ENCODE results near the gene LRRC27.

LRRC27 gene

DNA sequence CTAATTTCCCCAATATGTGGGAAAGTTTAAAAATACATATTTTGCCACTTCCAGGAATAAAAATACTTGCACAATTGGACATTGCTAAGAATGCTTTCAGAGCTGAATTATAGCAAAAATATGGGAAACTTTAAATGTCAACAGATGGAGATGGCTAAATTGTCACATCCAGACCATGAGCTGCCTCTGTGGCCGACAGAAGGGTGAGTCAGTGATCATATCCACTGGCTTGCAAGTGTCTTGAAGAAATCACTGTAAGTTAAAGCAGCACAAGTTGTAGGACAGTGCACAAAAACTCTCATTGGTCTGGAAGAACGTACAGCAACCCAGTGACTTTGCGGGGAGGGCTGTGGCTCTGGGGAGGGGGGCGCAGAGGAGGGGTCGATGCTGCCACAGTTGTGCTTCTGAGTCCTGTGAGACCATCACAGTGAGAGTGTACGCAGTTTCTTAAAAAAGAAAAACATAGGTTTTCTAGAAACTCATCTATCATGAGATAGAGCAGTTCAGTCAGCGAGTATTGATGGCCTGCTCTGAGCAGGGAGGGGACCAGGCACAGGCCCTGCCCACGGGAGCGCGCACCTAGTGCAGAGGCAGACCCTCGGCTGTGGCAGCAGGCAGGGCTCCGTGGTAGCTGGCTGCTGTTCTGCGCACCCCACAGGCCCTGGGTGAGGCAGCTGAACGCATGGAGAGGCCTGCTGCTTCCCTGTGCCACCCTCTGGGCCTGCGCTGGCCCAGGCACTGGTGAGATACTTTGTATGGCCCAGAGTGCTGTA lies 25.5 kb downstream of the LRRC27 start:
- no peak for DNase-seq (ENCODE audit: low read depth in 2 of 2)

DNA sequence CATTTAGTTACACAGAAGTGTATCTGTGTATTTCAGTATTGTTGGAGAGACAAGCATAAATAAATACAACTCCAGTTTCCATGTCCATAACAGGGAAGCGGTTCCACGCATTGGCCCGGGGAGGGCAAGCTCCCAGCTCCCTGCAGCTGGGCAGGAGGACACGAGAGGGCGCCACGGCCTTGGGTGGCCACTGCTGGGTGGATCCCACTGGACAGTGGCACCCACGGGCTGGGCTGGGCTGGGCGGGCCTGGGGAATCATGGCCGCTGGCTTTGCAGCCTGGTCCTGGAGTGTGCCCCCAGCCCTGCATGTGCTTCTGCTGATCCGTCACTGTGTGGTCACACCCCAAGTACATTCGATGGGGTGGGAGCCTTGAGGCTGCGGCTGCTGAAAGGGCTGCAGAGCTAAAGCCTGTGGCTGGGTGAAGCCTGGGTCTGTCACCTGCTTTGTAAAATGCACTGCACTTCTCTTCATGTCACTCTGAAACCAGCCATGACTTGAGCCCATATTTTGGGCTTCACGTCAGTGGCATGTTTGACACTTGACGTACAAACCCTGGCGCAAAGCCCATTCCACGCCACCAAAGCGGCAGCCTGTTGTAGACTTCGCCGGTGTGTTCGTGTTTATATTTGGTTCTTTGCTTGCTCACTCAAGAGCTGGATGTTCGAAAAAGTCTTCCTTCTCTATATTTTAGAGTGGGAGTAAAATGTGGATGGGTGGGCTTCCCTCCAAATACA lies 27.5 kb downstream of the LRRC27 start:
- DNase-seq (ENCODE audit: low read depth in 2 of 2): no peak

DNA sequence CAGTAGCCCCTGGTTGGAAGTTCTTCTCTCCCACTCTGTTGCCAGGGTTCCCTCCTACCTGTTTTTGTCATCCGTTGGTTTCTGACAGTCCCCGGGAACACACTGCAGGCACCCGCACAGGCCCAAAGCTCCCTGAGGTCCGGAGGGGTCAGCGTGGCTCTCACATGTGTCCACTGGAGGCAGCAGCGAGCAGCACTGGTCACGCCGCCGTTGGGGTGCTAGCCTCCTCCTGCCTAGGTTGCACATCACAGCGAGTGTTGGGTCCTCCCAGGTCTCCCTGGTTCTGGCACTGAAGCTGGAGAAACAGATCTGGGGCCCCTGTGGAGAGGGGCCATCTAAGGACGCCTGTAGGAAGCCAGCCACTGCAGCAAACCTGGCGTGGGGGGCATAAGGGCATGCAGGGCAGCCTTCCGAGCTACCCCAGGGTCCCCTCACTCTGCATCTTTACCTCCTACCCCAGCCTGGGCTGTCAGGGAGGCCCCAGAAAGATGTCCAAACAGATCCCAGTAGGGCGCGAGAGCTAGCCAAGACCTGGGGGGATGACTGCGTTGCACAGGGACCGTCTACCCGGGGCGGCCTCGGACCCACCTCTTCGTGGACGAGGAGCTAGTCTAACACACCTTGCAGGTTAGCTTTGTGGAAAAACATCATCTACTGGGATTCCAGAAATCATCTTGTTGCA lies 28.9 kb downstream of the LRRC27 start:
- peak in 1 of 2 donors; percentile 50 for DNase-seq (ENCODE audit: low read depth in 2 of 2)

DNA sequence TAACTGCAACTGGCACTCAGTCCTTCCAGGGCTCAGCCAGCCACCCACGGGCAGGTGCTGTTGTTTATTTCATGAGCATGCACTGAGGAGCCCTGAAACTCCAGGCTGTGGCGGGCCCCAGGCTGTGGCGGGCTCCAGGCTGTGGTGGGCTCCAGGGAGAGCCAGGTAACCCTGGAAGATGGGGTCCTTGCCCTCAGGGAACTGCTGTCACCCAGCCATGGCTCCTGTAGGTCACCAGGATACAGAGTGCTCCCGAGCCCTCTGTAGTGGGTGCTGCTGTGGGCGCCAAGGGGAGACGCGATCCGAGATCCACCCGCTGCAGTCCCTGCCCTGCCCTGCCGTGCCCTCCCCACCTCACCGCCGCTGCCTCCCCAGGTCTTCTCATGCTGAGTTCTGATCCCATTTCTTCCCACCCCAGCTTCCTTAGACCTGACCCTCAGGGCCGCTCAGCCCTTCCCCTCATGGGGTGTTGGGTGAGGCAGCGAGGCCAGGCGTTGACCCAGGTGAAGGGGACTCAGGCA lies 29.6 kb downstream of the LRRC27 start:
- DNase-seq (ENCODE audit: low read depth in 2 of 2): no peak

DNA sequence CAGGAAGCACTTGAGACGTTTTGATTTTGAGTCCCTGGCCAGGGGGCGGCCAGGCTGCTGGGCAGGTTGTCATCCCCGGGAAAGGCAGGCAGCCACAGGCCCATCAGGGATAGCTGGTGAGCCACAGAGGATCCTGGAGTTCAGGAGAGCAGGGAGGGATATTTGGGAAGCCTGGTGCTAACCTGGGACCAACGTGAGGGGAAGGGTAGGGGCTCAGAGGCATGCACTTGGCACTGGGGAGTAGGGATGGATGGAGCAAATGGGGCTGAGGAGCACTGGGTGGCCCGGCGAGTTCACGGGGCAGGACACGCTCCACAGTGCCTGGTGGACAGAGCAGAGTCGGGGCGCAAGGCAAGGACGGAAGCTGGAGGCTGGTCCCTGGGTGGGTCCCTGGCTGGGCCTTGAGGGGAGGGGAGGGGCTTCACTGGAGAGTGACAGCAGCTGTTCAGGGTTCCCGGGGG lies 30.2 kb downstream of the LRRC27 start:
- DNase-seq (ENCODE audit: low read depth in 2 of 2): no peak

DNA sequence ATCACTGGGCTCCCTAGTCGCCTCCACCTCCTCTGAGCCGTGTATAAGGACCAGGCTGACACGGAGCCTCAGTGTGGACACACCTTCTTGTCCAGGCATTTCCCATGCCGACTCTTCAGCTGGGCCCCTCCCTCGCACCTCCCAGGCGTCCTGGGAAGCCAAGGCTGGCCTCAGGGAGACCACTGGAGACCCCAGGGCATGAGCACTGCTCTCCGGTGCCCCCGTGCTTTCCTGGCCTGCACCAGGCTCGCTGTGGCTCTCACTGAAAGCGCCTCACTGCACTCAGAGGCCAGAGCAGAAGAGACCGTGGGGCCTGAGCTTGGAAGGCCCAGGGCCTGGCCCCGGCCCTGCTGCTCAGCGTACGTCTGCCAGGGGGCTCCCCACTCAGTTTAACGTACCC lies 31.4 kb downstream of the LRRC27 start:
- no peak for DNase-seq (ENCODE audit: low read depth in 2 of 2)

DNA sequence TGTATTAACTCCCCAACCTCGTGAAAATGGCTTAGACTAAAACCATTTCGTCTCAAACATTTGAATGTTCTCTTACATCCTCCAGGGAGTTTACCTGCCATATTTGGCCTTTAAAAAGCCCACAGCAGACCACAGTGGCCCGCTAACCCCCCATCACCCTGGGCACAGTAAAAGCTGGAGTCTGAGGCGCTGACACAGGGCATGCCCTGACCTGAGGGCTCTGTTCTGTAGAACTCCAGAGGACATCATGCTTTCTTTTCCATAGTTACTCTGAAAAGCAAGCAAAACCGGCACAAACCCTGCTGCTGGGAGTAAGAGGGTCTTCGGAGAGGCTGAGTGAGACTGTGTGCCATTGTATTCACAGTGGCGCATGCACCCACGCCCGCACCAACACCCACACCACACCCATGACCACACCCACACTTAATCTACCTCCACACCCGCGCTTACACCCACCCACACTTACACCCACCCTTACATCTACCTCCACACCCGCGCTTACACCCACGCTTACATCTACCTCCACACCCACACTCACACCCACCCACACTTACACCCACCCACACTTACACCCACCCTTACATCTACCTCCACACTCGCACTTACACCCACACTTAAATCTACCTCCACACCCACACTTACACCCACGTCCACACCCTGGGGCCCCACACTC lies 32.1 kb downstream of the LRRC27 start:
- DNase-seq (ENCODE audit: low read depth in 2 of 2): peak in 1 of 2 donors; percentile 26

DNA sequence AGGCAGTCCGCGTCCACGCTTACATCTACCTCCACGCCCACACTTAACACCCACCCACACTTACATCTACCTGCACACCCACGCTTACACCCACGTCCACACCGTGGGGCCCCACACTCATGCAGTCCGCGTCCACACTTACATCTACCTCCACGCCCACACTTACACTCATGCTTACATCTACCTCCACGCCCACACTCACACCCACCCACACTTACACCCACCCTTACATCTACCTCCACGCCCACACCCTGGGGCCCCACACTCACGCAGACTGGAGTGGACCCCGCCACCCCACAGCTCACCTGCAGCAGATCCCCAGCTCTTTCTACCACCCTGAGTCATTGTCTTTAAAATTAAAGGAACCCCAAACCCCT lies 32.6 kb downstream of the LRRC27 start:
- peak; percentile 83 to 85 for DNase-seq (ENCODE audit: low read depth in 2 of 2)

DNA sequence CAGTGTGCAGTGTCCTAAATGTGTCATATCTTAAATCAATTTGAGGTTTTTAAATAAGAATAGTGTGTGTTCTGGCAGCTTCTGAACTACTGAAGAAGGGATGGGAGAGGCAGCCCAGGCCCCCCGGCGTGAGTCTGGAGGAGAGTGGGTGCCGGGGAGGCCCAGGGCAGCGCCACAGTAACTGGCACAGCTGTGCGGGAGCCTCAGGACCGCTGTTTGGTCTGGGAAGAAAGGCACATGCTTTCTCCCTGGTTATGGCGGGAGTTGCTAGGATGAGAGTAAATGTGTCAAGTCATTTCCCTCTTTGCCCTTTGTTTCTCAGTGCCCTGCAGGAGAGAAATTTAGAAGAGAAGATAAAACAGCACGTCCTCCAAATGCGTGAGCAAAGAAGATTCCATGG lies 33.1 kb downstream of the LRRC27 start:
- DNase-seq (ENCODE audit: low read depth in 2 of 2): no peak

DNA sequence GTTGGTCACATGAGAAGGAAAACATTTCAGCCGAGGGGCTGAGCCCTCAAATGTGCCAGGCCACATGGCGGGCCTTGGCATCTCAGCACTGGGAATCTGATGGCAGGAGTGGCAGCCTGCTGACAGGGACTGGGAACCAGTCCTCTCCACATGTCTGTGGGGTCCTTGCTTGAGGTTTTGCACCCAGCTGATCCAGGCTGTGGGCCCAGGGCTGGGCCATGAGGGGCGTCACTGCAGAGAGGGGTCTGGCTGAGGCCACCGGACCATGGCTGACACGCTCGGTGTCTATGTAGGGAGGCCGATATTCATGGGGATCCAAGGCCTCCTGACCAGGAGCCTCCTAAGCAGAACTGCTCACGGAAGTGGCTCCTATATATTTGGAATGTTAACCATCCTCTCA lies 34.0 kb downstream of the LRRC27 start:
- no peak for DNase-seq (ENCODE audit: low read depth in 2 of 2)

DNA sequence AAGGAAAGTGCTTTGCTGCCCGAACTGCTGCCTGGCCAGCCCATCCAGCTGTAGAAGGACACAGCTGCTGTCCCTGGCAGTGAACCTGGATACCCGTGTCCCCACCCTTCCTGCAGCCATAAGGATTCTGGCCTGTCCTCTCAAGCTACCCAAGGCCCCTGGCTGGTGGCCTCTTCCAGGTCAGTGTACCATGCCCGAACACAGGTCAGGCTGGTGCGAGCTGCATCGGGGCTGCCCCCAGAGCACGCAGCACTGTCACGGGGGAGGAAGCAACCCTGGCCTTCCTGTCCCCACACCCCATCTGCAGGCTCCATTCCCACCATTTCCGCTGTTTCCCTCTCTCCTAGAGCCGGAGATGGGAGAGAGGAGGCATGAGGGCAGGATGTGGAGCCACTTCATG lies 34.5 kb downstream of the LRRC27 start:
- DNase-seq (ENCODE audit: low read depth in 2 of 2): no peak

DNA sequence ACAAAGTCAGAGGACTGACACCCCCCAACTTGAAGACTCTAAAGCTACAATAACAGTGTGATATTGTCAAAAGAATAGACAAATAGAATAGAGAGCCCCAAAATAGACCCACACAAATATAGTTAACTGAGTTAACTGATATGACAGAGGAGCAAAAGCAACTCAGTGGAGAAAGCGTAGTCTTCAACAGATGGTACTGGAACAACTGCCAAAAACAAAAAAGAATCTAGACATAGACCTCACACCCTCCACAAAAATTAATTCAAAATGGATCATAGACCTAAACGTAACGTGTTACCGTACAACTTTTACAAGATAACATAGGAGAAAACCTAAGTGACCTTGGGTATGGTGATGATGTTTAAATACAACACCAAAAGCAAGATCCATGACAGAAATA lies 36.4 kb downstream of the LRRC27 start:
- no peak for DNase-seq (ENCODE audit: low read depth in 2 of 2)

DNA sequence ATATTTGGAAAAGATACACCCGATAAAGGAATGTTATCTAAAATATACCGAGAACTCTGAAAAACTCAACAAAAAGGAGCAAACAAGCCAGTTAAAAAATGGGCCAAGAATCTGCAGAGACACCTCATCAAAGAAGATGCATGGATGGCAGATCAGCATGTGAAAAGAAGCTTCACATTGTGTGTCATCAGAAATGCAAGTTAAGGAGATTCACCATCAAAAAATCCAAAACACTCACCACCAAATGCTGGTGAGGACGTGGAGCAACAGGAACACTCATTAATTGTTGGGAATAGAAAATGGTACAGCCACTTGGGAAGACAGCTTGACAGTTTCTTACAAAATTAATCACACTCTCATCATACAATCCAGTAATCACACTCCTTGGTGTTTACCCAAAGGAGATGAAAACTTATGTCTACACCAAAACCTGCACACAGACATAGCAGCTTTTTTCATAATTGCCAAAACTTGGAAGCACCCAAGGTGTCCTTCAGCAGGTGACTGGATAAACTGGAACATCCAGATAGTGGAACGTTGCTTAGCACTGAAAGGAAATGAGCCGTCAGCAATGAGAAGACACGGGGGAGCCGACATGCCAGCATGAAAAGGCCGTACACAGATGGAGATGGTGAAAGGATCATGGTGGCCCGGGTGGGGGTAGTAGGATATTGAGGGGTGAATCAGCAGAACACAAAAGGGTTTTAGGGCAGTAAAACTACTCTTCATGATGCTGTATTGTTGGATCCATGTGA lies 37.1 kb downstream of the LRRC27 start:
- DNase-seq (ENCODE audit: low read depth in 2 of 2): no peak

DNA sequence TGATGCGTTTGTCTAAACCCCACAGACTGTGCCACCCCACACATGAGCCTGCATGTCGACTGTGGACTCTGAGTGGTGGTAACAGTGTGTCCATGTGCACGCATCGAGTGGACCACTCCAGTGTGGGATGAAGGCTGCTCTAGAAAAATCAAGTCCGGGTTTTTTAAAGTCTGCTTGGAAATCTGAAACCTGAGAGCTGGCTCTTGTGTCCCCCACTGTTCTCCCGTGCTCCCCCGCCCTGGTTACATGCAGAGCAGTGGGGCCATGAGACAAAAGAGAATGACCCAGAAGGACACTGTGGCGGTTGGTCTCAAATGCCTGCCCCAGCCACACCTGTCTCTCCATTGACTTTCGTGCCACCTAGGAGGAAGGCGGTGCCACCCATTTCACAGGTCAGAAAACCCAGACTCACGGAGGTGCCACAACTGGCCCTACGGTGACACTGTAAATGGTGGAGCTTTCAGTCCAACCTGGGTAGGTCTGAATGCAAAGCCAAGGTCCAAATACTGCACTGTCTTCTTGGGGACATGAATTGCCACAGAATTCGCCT lies 37.7 kb downstream of the LRRC27 start:
- no peak for DNase-seq (ENCODE audit: low read depth in 2 of 2)

DNA sequence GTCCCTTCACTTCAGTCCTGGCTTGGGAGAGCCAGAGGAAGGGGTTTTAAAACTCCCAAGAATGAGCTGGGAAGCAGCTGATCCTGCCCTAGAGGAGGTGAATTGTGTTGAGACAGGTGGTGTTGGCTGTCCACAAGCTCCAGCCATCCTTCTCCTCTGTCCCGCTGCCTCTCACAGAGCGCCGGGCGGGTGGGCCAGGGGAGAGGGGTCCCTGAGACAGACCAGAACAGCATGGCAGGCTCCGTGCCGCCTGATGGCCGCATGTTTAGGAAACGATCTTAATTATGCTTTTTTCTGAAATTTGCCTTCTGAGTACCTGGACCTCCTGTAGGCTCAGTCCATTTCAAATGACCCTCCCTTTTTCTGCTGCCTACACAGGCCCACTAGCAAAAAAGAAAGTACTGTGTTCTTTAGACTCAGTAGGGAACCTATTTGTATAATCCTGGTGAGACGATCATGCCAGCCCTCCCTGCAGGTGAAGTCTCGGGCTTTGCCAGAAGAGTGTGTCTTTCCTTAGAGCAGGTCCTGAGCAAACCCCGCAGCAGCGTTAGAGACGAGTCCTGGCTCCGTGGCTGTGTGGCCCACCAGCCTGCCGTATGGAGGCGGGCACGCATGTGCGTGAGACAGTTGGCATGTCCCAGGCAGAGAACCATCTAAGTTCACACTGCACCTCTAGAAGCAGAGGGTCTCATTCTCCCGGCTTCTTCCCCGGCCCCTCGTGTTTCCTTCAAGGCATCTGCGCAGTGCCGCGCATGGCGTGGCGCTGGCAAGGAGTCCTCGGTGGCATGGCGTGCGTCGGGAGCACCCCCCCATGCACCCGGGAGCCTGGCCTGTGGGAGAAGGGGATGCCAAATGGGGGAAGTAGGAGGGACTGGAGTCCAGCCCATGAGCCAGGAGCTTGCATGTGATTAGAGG lies 38.7 kb downstream of the LRRC27 start:
- no peak for DNase-seq (ENCODE audit: low read depth in 2 of 2)

DNA sequence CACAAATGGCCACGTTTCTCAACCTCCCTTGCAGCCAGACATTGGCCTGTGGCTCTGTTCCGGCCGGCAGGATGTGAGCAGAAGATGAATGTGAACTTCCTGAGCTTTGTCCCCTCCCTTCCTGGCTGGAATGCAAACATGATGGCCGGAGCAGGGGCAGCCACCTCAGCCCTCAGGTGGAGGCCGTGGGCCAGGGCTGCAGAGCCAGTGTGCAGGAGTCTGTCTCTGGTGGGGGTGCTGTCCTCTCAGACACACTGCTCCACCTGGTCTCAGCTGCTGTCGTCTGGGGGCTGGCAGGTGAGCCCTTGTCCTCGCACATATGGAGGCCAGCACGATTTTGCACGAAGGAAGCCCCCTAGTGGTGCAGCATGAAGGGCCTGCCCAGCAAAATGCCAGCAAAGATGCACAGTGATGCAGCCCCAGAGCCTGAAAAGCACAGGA lies 39.7 kb downstream of the LRRC27 start:
- no peak for DNase-seq (ENCODE audit: low read depth in 2 of 2)

DNA sequence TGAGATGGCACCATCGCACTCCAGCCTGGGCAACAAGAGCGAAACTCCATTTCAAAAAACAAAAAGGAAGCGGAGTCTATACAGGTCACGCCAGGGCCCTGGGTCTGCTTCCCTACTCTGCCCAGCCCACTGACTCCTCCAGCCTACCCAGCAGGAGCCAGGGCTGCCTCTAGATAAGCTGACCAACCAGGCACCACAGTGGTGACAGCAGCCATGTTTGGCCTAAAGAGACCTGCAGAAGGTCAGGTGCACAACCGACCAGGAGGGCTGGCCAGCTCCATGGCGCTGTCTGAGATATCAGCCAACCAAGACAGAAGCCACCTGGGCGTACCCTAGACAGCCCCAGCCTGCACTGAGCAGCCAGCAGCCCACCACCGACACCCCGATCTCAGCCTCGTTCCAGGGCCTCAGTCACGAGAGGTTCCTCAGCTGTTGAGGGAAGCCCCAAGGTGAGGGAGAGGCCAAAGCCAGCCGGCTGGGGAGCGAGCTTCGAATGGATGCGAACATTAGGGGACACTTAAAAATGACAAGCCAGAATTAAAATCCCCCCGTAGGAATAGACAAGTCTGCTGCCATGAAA lies 40.6 kb downstream of the LRRC27 start:
- DNase-seq (ENCODE audit: low read depth in 2 of 2): no peak

DNA sequence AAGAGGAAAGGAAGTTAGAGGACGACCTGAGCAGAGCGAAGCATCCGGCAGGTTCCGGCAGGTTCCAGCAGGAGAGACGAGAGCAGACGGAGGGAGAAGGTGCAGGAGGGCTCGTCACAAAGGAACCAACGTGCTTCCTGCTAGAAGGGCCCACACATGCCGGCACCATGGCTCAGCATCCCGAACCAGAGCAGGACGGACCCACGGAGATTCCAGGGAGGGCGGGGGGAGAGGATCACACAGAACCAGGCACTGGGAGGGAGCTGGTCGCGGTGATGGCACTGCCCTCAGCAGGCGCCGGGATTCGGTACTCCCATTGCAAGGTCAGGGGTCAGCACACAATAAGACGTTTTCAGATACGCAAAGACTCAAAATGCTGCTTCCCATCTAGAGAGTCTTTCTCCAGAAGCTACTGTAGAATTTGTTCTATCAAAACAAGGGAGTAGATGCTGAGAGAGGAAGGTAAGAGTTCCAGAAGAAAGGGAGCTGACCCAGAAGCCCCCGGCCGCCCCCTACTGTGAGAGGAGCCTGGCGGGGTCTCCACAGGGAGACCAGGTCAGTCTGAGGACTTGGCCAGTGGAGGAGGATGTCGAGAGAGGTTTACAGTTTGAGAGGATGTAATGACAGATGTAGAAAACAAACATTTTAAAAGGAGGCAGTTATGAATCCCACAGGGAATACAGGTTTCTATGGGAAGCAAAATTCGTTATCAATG lies 41.4 kb downstream of the LRRC27 start:
- DNase-seq (ENCODE audit: low read depth in 2 of 2): no peak

DNA sequence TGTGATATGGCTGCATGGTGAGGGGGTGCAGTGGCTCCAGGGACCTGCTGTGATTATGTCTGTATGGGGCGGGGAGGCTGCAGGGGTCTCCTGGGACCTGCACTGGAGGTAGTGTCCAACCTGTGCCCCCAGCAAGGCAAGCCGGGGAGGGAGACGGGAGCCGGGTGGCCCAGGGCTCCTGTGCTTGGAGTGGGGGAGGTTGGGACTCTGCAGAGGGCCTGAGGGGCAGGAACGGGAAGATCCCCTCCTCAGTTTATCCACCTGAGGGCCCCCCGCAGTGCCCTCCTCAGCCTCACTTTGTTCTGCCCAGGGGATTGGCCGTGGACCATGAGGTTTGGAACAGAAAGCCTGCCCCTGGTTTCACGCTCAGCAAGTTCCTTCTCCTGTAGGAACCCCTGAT lies 42.2 kb downstream of the LRRC27 start:
- no peak for DNase-seq (ENCODE audit: low read depth in 2 of 2)
